ENCODE results near the gene NDFIP1.

DNA sequence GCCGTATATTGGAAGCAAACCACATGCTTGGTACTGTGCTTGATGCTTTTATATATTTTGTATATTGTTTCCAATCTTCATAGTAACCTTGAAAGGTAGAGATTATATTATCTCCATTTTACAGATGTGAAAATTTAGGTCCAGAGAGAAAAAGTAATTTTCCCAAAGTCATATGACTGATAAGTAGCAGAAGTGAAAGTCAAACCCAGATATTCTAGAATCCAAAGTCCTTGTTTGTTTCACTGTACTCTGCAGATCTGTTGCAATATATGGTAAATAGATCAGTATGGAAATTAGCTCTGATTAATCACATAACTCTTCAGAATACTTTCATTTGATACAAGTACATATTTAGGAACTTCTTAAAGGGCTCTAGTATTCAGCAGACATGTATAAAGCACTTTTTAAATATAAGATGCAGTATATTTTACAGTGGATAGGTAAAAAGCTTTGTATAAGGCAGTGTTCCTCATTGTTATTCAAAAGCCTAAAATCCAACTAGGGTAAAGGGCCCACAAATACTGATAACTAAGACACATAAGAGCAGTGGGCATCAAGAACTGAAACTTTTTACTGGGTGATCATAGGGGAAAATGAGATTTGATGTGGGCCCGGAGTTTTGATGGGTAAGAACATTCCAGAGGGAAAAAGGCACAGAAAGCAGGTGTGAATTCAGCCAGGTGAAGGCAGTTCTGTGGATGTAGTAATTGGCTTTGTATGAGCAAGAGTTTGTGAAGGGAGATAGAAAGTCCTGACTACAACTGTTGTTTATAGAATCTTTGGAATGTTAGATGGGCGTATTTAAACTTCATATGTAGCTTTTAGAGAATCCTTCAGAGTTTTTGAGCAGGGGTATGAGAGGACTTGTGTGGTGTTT, 25.0 kb downstream of the NDFIP1 start:
- TF ChIP-seq, protein P1, sequence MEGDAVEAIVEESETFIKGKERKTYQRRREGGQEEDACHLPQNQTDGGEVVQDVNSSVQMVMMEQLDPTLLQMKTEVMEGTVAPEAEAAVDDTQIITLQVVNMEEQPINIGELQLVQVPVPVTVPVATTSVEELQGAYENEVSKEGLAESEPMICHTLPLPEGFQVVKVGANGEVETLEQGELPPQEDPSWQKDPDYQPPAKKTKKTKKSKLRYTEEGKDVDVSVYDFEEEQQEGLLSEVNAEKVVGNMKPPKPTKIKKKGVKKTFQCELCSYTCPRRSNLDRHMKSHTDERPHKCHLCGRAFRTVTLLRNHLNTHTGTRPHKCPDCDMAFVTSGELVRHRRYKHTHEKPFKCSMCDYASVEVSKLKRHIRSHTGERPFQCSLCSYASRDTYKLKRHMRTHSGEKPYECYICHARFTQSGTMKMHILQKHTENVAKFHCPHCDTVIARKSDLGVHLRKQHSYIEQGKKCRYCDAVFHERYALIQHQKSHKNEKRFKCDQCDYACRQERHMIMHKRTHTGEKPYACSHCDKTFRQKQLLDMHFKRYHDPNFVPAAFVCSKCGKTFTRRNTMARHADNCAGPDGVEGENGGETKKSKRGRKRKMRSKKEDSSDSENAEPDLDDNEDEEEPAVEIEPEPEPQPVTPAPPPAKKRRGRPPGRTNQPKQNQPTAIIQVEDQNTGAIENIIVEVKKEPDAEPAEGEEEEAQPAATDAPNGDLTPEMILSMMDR (IDR thresholded peaks at IDR 0.05), result no peak
- TF ChIP-seq POLR2A (IDR thresholded peaks at IDR 0.05), result no peak
- no peak for TF ChIP-seq POLR2AphosphoS5 (IDR thresholded peaks at IDR 0.05; ENCODE audit: insufficient read depth in 1 of 2, low read depth in 1 of 2)
